Nephron (organoid): Measurements from ENCODE around the gene PRDM16.

Experiments used
- H3K27ac Mint-ChIP-seq, 3 experiments: 2 replicates each; pipeline ENCODE4 v1.8.0; 2020; ENCODE audit warnings: mixed read lengths in 3 of 3, mild to moderate bottlenecking in 2 of 3, moderate library complexity in 1 of 3
- H3K27me3 Mint-ChIP-seq: 2 replicates; pipeline ENCODE4 v1.8.0; 2021; ENCODE audit warnings: low read depth, mild to moderate bottlenecking, moderate library complexity, mixed read lengths
- H3K36me3 Mint-ChIP-seq: 2 replicates; pipeline ENCODE4 v1.8.0; 2020; ENCODE audit warnings: low read depth, mixed read lengths
- H3K4me1 Mint-ChIP-seq: 2 replicates; pipeline ENCODE4 v1.8.0; 2020; ENCODE audit warnings: mixed read lengths
- H3K4me3 Mint-ChIP-seq, 3 experiments: 2 replicates each; pipeline ENCODE4 v1.8.0; 2020; ENCODE audit warnings: mild to moderate bottlenecking in 3 of 3, mixed read lengths in 3 of 3, moderate library complexity in 2 of 3
- H3K9me3 Mint-ChIP-seq: 2 replicates; pipeline ENCODE4 v1.8.0; 2020; ENCODE audit warnings: mixed read lengths
- CTCF ChIP-seq, 3 experiments: fragments of 200-600 bp; sonication (generic); IDR thresholded peaks; one replicate each; pipeline ENCODE4 v1.5.0; 2021; ENCODE audit warnings: antibody characterized with exemption in 3 of 3; ENCODE audit not compliant: unreplicated experiment in 3 of 3

PRDM16 gene

GRCh38 chr1:3308053-3308452, 239.1 kb downstream of the PRDM16 start:
- Mint-ChIP-seq H3K4me1 (peaks cover 13% of the 10 kb centered on the region), H3K36me3 (no peaks in the 10 kb centered on the region), H3K27ac (no peak overlapping the region), H3K27me3 (peaks cover 81% of the 10 kb centered on the region), H3K4me3 (no peak overlapping the region), H3K9me3 (peaks cover 4% of the 10 kb centered on the region)
- TF ChIP-seq CTCF (IDR thresholded peaks at IDR 0.05; ENCODE audit: unreplicated experiment in 3 of 3): no peak

- peaks cover 85% of the 10 kb centered on the region for H3K27me3 Mint-ChIP-seq
- no peaks in the 10 kb centered on the region for H3K9me3 Mint-ChIP-seq
Observed at GRCh38 chr1:3310718-3311400, 241.9 kb downstream of the PRDM16 start.

GRCh38 chr1:3311711-3312110, 242.7 kb downstream of the PRDM16 start:
- Mint-ChIP-seq H3K4me3 (no peak overlapping the region), H3K9me3 (no peaks in the 10 kb centered on the region), H3K4me1 (peaks cover 47% of the 10 kb centered on the region), H3K27me3 (peaks cover 87% of the 10 kb centered on the region), H3K27ac (peak overlapping the region in 1 of 3 experiments; percentile 69), H3K36me3 (no peaks in the 10 kb centered on the region)
- TF ChIP-seq CTCF (IDR thresholded peaks at IDR 0.05; ENCODE audit: unreplicated experiment in 3 of 3): no peak

More at GRCh38 chr1:3310718-3311400, 241.9 kb downstream of the PRDM16 start:
- Mint-ChIP-seq H3K4me1 (peaks cover 41% of the 10 kb centered on the region), H3K27ac (peak overlapping the region in 2 of 3 experiments; percentile 8 to 69), H3K36me3 (no peaks in the 10 kb centered on the region), H3K4me3 (peak overlapping the region in 1 of 3 experiments; percentile 37)
- no peak for TF ChIP-seq CTCF (IDR thresholded peaks at IDR 0.05; ENCODE audit: unreplicated experiment in 3 of 3)

- Mint-ChIP-seq H3K4me1 (peaks cover 50% of the 10 kb centered on the region), H3K27me3 (peaks cover 86% of the 10 kb centered on the region)
- TF ChIP-seq CTCF (IDR thresholded peaks at IDR 0.05; ENCODE audit: unreplicated experiment in 3 of 3): no peak
Observed at GRCh38 chr1:3312310-3312897, 243.4 kb downstream of the PRDM16 start.

GRCh38 chr1:3312898-3313575, 244.0 kb downstream of the PRDM16 start:
- H3K4me3 Mint-ChIP-seq: peak overlapping the region; percentile 59 to 60 (median 59)
- peaks cover 50% of the 10 kb centered on the region for H3K4me1 Mint-ChIP-seq
- peak overlapping the region; percentile 59 to 88 (median 84) for H3K27ac Mint-ChIP-seq
- H3K27me3 Mint-ChIP-seq: peaks cover 82% of the 10 kb centered on the region
- H3K9me3 Mint-ChIP-seq: no peaks in the 10 kb centered on the region
- H3K36me3 Mint-ChIP-seq: no peaks in the 10 kb centered on the region
- no peak for TF ChIP-seq CTCF (IDR thresholded peaks at IDR 0.05; ENCODE audit: unreplicated experiment in 3 of 3)

More at GRCh38 chr1:3312310-3312897, 243.4 kb downstream of the PRDM16 start:
- H3K4me3 Mint-ChIP-seq: peak overlapping the region in 1 of 3 experiments; percentile 57
- H3K9me3 Mint-ChIP-seq: no peaks in the 10 kb centered on the region
- H3K27ac Mint-ChIP-seq: peak overlapping the region; percentile 59 to 88 (median 84)
- no peaks in the 10 kb centered on the region for H3K36me3 Mint-ChIP-seq
